Heart right ventricle (tissue), 12 donors: ENCODE measurements around the gene SPTBN5. TPM values are rescaled to one million over a fixed set of nuclear protein-coding genes. Genes with fewer than 3 reads are reported as not detected.

ENCODE experiments used
- microRNA-seq, 2 donors: library from miRNA; unstranded; fragments of <30 nt; microRNA quantifications; one replicate each; pipeline ENCODE4 v1.2.0, GENCODE V29; 2021
- polyA plus RNA-seq, 2 donors: library from polyadenylated mRNA; stranded (reverse); fragments of 200-250 nt; gene quantifications; one replicate each; pipeline ENCODE4 v1.2.3, GENCODE V29; 2013
- total RNA-seq, 10 donors: library from RNA; stranded (reverse); fragmentation: NEBNext Ultra II Directional in 3 of 10; extraction: Animal tissue kit (Norgen Biotek cat#: 25700) in 3 of 10; gene quantifications; one replicate each; pipeline versions ENCODE4 v1.2.1 to v1.2.4, GENCODE V29; 2021 to 2023
- donor health status: ischemic (EF 13 %, LVEDD 7.1; RV severe dilation, severe dysfunction).
- donor health status: healthy with polysubstance abuse.
- donor health status: DM: no; HTN: yes; CAD: no.
- donor health status: DM: no; HTN: no; CAD: no.
- donor health status: ischemic (EF 25% LVEDD 6.9; RV normal size, moderate dysfunction).
- donor health status: ischemic (EF 25% LVEDD 5.7; RV mildly dilated, moderate dysfunction).
- donor health status: healthy.
- donor health status: nonischemic (EF 11% LVEDD 7.7; RV severe dilation, severe dysfunction).
- donor health status: DM: yes; HTN: yes; CAD: no.
- donor health status: PGD.
- donor health status: ischemic (EF 29% LVEDD 5.4; RV normal size, mild dysfunction).
- donor health status: nonischemic (EF 23%, LVEDD 6.1; RV moderate dilation, normal function).

Gene SPTBN5
- total and polyA plus RNA-seq, 12 donors = 0.94 to 8.7 (median 2.4) TPM

Small RNA genes lying within 50 kb of the gene (microRNA-seq; reads per million reads assigned to microRNA genes)
- gene MIR4310 = 0 reads per million in 2 donors

Other genes starting within 250 kb of the SPTBN5 start
- 10 to 100 TPM; 22.2 to 45.3 (median 35.9) TPM for gene MGA, start 233.6 kb downstream of the SPTBN5 start, total RNA-seq
- gene MGA, start 233.6 kb downstream of the SPTBN5 start, polyA plus RNA-seq = 1 to 10 TPM; 1.6 to 4.6 TPM
- gene MAPKBP1, start 119.6 kb downstream of the SPTBN5 start, total RNA-seq = 10 to 100 TPM in 9 of 10 donors, 1 to 10 TPM in 1; 8.3 to 17.0 (median 13.3) TPM
- gene MAPKBP1, start 119.6 kb downstream of the SPTBN5 start, polyA plus RNA-seq = 10 to 100 TPM in 1 of 2 donors, 1 to 10 TPM in 1; 3.4 to 27.2 TPM
- 10 to 100 TPM; 11.0 to 20.9 (median 12.9) TPM for gene JMJD7, start 66.0 kb downstream of the SPTBN5 start, total RNA-seq
- gene JMJD7, start 66.0 kb downstream of the SPTBN5 start, polyA plus RNA-seq = 10 to 100 TPM in 1 of 2 donors, 1 to 10 TPM in 1; 8.6 to 23.0 TPM
- 1 to 10 TPM; 1.6 to 6.7 (median 3.2) TPM for gene PLA2G4B, start 55.2 kb downstream of the SPTBN5 start, total RNA-seq
- gene PLA2G4B, start 55.2 kb downstream of the SPTBN5 start, polyA plus RNA-seq = 10 to 100 TPM in 1 of 2 donors, 1 to 10 TPM in 1; 2.7 to 16.0 TPM
- gene EHD4, start 78.5 kb upstream of the SPTBN5 start, total RNA-seq = 10 to 100 TPM; 29.8 to 62.7 (median 46.6) TPM
- gene EHD4, start 78.5 kb upstream of the SPTBN5 start, polyA plus RNA-seq = 10 to 100 TPM; 23.4 to 24.2 TPM
- under 1 TPM in 4 of 10 donors, not detected in 6; 0.05 to 0.79 (median 0.19) TPM for gene PLA2G4E, start 127.0 kb upstream of the SPTBN5 start, total RNA-seq
- under 1 TPM in 1 of 2 donors, not detected in 1; 0.07 TPM for gene PLA2G4E, start 127.0 kb upstream of the SPTBN5 start, polyA plus RNA-seq
- not detected for gene PLA2G4D, start 200.5 kb upstream of the SPTBN5 start, total RNA-seq
- gene PLA2G4D, start 200.5 kb upstream of the SPTBN5 start, polyA plus RNA-seq = not detected